ENCODE data around the gene NOM1. TPM values are rescaled to one million over a fixed set of nuclear protein-coding genes. Genes with fewer than 3 reads are reported as not detected.

NOM1 gene
- total RNA-seq, 4 donors from 2014 or later, result 8.1 to 77.6 (median 26.7) TPM

DNA sequence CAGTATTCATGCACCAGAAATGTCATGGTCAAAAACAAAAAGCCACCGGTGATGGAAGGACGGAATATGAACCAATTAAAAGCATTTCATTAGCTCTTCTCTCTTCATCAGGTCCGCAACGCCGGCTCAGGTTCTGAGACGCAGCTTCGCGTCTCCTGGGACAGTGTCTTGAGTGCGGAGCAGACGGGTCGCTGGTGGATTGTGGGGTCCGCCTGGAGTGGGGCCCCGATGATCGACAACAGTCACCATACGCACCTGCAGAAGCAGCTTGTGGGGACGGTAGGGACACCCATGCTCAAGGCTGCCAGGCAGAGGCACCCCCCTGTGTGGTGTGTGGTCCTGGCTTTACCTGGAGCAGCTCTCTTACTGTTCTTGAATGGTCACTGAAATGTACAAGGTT lies 13.4 kb downstream of the NOM1 start:
- H3K36me3 ChIP-seq, result peaks cover 0 to 99% (median 0%) of the 10 kb centered on the region in 3 donors
- H3K4me3 ChIP-seq, result no peak overlapping the region
- TF ChIP-seq, protein P1, sequence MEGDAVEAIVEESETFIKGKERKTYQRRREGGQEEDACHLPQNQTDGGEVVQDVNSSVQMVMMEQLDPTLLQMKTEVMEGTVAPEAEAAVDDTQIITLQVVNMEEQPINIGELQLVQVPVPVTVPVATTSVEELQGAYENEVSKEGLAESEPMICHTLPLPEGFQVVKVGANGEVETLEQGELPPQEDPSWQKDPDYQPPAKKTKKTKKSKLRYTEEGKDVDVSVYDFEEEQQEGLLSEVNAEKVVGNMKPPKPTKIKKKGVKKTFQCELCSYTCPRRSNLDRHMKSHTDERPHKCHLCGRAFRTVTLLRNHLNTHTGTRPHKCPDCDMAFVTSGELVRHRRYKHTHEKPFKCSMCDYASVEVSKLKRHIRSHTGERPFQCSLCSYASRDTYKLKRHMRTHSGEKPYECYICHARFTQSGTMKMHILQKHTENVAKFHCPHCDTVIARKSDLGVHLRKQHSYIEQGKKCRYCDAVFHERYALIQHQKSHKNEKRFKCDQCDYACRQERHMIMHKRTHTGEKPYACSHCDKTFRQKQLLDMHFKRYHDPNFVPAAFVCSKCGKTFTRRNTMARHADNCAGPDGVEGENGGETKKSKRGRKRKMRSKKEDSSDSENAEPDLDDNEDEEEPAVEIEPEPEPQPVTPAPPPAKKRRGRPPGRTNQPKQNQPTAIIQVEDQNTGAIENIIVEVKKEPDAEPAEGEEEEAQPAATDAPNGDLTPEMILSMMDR (IDR thresholded peaks at IDR 0.05), result no peak
- TF ChIP-seq POLR2A (IDR thresholded peaks at IDR 0.05), result no peak
- no peaks in the 10 kb centered on the region for H3K27me3 ChIP-seq
- DNase-seq, result no peak
- H3K9me3 ChIP-seq, result no peaks in the 10 kb centered on the region
- no peak overlapping the region for H3K27ac ChIP-seq
- H3K4me1 ChIP-seq, result no peaks in the 10 kb centered on the region

DNA sequence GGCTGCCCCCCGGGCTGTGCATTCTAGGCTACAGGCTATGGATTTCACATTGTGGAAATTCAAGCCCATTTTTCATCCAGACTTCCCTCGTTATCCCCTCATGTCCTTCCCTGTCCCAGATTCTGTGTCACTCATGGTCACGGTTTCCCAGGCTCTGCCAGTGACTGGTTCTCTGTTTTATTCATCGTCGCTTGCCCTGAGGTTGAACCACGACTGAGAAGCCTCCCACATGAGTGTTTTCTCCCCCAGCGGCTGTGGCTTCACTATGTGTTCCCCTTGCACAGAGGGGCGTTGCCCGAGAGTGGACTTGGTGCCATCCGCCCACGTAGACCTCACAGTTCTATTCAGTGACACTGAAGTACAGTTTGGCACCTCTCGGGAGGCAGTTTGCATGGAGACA lies 14.0 kb downstream of the NOM1 start:
- Histone ChIP-seq H3K9me3 (no peaks in the 10 kb centered on the region), H3K4me3 (no peak overlapping the region), H3K27ac (no peak overlapping the region), H3K36me3 (peaks cover 0 to 98% (median 0%) of the 10 kb centered on the region in 3 donors), H3K4me1 (no peaks in the 10 kb centered on the region), H3K27me3 (no peaks in the 10 kb centered on the region)
- no peak for DNase-seq
- TF ChIP-seq, protein P1 (IDR thresholded peaks at IDR 0.05), result no peak
- TF ChIP-seq POLR2A (IDR thresholded peaks at IDR 0.05), result no peak

GRCh38 chr7:156964971-156965370 lies 15.5 kb downstream of the NOM1 start:
- no peaks in the 10 kb centered on the region for H3K4me1 ChIP-seq
- no peak overlapping the region for H3K27ac ChIP-seq
- H3K27me3 ChIP-seq, result no peaks in the 10 kb centered on the region
- TF ChIP-seq, protein P1 (IDR thresholded peaks at IDR 0.05), result no peak
- TF ChIP-seq POLR2A (IDR thresholded peaks at IDR 0.05), result no peak
- H3K9me3 ChIP-seq, result no peaks in the 10 kb centered on the region
- H3K36me3 ChIP-seq, result peaks cover 0 to 93% (median 0%) of the 10 kb centered on the region in 3 donors
- DNase-seq, result no peak
- H3K4me3 ChIP-seq, result no peak overlapping the region

DNA sequence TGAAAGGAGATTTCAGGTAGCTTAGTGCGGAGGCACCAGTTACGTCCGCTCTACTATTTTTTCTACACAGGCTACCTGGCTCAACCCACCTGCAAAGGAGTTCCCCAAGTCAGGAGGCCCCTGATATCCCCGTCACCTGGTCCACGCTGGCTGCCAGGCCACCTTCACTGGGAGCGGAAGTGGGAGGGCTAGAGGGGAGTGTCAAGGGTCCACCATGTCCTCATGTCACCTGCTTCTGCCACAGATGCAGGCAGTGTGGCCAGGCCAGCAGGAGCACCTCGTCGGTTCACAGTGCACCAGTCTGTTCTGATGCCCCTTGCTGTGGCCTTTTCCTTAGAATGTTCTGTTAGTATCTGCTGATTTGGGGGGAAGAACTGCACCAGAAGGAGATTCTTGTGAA lies 16.9 kb downstream of the NOM1 start:
- H3K27ac ChIP-seq, result no peak overlapping the region

DNA sequence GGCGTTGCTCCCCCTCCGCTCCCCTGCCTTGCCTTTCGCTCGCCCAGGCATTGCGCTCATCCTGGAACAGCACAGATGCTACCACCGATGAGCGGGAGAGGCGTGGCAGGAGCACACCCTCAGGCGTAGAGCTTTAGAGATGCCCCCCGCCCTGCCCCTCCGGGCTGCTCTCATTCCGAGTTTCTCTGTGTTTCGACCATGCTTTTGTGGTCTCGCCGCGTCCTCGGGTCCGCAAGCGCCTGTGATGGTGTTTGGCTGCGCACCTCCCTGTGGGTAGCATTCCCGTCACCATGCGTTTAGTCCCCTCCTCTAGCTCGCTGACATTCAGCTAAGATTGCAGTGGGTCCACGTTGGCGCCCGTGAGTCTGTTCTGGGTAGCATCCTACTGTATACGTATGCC lies 18.7 kb downstream of the NOM1 start:
- H3K9me3 ChIP-seq, result no peaks in the 10 kb centered on the region
- DNase-seq, result no peak
- no peak overlapping the region for H3K4me3 ChIP-seq
- H3K27ac ChIP-seq, result no peak overlapping the region
- no peak for TF ChIP-seq POLR2A (IDR thresholded peaks at IDR 0.05)
- TF ChIP-seq, protein P1 (IDR thresholded peaks at IDR 0.05), result no peak
- peaks cover 0 to 80% (median 0%) of the 10 kb centered on the region in 3 donors for H3K36me3 ChIP-seq
- H3K4me1 ChIP-seq, result no peaks in the 10 kb centered on the region
- H3K27me3 ChIP-seq, result no peaks in the 10 kb centered on the region

More for the DNA sequence above, 16.9 kb downstream of the NOM1 start:
- H3K27me3 ChIP-seq, result no peaks in the 10 kb centered on the region
- H3K4me1 ChIP-seq, result no peaks in the 10 kb centered on the region
- TF ChIP-seq, protein P1 (IDR thresholded peaks at IDR 0.05), result no peak
- TF ChIP-seq POLR2A (IDR thresholded peaks at IDR 0.05), result no peak
- no peak for DNase-seq
- no peaks in the 10 kb centered on the region for H3K9me3 ChIP-seq
- peaks cover 0 to 89% (median 0%) of the 10 kb centered on the region in 3 donors for H3K36me3 ChIP-seq
- no peak overlapping the region for H3K4me3 ChIP-seq

GRCh38 chr7:156969972-156970420 lies 20.5 kb downstream of the NOM1 start:
- peaks cover 0 to 62% (median 0%) of the 10 kb centered on the region in 3 donors for H3K36me3 ChIP-seq
- no peak for DNase-seq
- H3K4me3 ChIP-seq, result no peak overlapping the region
- no peaks in the 10 kb centered on the region for H3K9me3 ChIP-seq
- H3K27ac ChIP-seq, result no peak overlapping the region
- H3K4me1 ChIP-seq, result no peaks in the 10 kb centered on the region
- H3K27me3 ChIP-seq, result no peaks in the 10 kb centered on the region
- TF ChIP-seq, protein P1 (IDR thresholded peaks at IDR 0.05), result peak in 4 of 6 experiments; percentile 36 to 50 (median 47)
- TF ChIP-seq POLR2A (IDR thresholded peaks at IDR 0.05), result no peak
